Left ventricle myocardium inferior (tissue), 1 donor: ENCODE measurements around the gene OGN. TPM values are rescaled to one million over a fixed set of nuclear protein-coding genes. Genes with fewer than 3 reads are reported as not detected.

Source experiments
- DNase-seq: peaks from one replicate; pipeline ENCODE4 v3.0.0-alpha.2; 2020
- H3K27ac ChIP-seq: fragments of 200-600 bp; replicated peaks from 2 replicates; pipeline ENCODE4 v1.8.0; 2021
- H3K27me3 ChIP-seq: fragments of 200-600 bp; 2 replicates; pipeline ENCODE4 v1.8.0; 2021; ENCODE audit warnings: low read depth
- H3K36me3 ChIP-seq: fragments of 200-600 bp; 2 replicates; pipeline ENCODE4 v1.8.0; 2021
- H3K4me1 ChIP-seq: fragments of 200-600 bp; 2 replicates; pipeline ENCODE4 v1.8.0; 2021
- H3K4me3 ChIP-seq: fragments of 200-600 bp; 2 replicates; pipeline ENCODE4 v1.8.0; 2021; ENCODE audit warnings: mild to moderate bottlenecking, moderate library complexity
- H3K9me3 ChIP-seq: fragments of 200-600 bp; replicated peaks from 2 replicates; pipeline ENCODE4 v1.8.0; 2021
- CTCF ChIP-seq: fragments of 200-600 bp; IDR thresholded peaks from 2 replicates; pipeline ENCODE4 v1.8.0; 2021; ENCODE audit warnings: antibody characterized with exemption, mild to moderate bottlenecking, borderline replicate concordance
- intact Hi-C: fragments of 100-400 bp; cut with micrococcal nuclease; formaldehyde crosslinking; loops from one replicate; pipeline ENCODE4 v1.11.0; 2022
- total RNA-seq: library from RNA; stranded (reverse); fragmentation: NEBNext Ultra II Directional; extraction: Animal tissue kit (Norgen Biotek cat#: 25700); gene quantifications from one replicate; pipeline ENCODE4 v1.2.1, GENCODE V29; 2021
- donor health status: DM: no; HTN: yes; CAD: no; lungs with severe emphysema.

OGN gene
- total RNA-seq, 1 donor from 2014 or later, result 19.2 TPM

- H3K27ac ChIP-seq, result no peak overlapping the region
These were observed 44.3 kb downstream of the OGN start for GRCh38 chr9:92360083-92360482.

GRCh38 chr9:92359394-92359995 is 44.9 kb downstream of the OGN start:
- peaks cover 46% of the 10 kb centered on the region for H3K9me3 ChIP-seq
- intact Hi-C loops, result no loop called here
- H3K4me3 ChIP-seq, result no peak overlapping the region
- no peak for TF ChIP-seq CTCF
- no peaks in the 10 kb centered on the region for H3K27me3 ChIP-seq
- DNase-seq, result no peak
- peaks cover 23% of the 10 kb centered on the region for H3K36me3 ChIP-seq
- no peaks in the 10 kb centered on the region for H3K4me1 ChIP-seq
- H3K27ac ChIP-seq, result no peak overlapping the region

More at GRCh38 chr9:92360083-92360482, 44.3 kb downstream of the OGN start:
- Histone ChIP-seq H3K4me3 (no peak overlapping the region), H3K27me3 (no peaks in the 10 kb centered on the region), H3K9me3 (peaks cover 41% of the 10 kb centered on the region), H3K36me3 (peaks cover 23% of the 10 kb centered on the region), H3K4me1 (no peaks in the 10 kb centered on the region)
- no peak for DNase-seq
- intact Hi-C loops, result no loop called here
- no peak for TF ChIP-seq CTCF

GRCh38 chr9:92353051-92353450 is 51.3 kb downstream of the OGN start:
- H3K4me3 ChIP-seq, result no peak overlapping the region
- H3K27me3 ChIP-seq, result no peaks in the 10 kb centered on the region
- no peak for TF ChIP-seq CTCF
- H3K4me1 ChIP-seq, result peaks cover 8% of the 10 kb centered on the region
- peaks cover 20% of the 10 kb centered on the region for H3K36me3 ChIP-seq
- DNase-seq, result no peak
- no peak overlapping the region for H3K27ac ChIP-seq
- intact Hi-C loops, result no loop called here
- peaks cover 38% of the 10 kb centered on the region for H3K9me3 ChIP-seq

- intact Hi-C loops, result no loop called here
- DNase-seq, result no peak
- H3K9me3 ChIP-seq, result peaks cover 15% of the 10 kb centered on the region
These were observed 53.6 kb downstream of the OGN start for GRCh38 chr9:92350740-92351133.

GRCh38 chr9:92349771-92350739 is 54.3 kb downstream of the OGN start:
- TF ChIP-seq CTCF, result no peak
- peaks cover 8% of the 10 kb centered on the region for H3K9me3 ChIP-seq
- intact Hi-C loops, result no loop called here
- no peak for DNase-seq
- peaks cover 8% of the 10 kb centered on the region for H3K4me1 ChIP-seq
- H3K27ac ChIP-seq, result peak overlapping the region; percentile 74
- no peaks in the 10 kb centered on the region for H3K36me3 ChIP-seq
- no peaks in the 10 kb centered on the region for H3K27me3 ChIP-seq
- no peak overlapping the region for H3K4me3 ChIP-seq

More at GRCh38 chr9:92350740-92351133, 53.6 kb downstream of the OGN start:
- H3K27me3 ChIP-seq, result no peaks in the 10 kb centered on the region
- H3K36me3 ChIP-seq, result no peaks in the 10 kb centered on the region
- no peak for TF ChIP-seq CTCF
- peaks cover 8% of the 10 kb centered on the region for H3K4me1 ChIP-seq
- peak overlapping the region; percentile 74 for H3K27ac ChIP-seq
- H3K4me3 ChIP-seq, result no peak overlapping the region
